ENCODE measurements around the gene RALGAPA2. TPM values are rescaled to one million over a fixed set of nuclear protein-coding genes. Genes with fewer than 3 reads are reported as not detected.

The RALGAPA2 gene
- total RNA-seq, 1 experiment from 2014 or later: 9.8 TPM

DNA sequence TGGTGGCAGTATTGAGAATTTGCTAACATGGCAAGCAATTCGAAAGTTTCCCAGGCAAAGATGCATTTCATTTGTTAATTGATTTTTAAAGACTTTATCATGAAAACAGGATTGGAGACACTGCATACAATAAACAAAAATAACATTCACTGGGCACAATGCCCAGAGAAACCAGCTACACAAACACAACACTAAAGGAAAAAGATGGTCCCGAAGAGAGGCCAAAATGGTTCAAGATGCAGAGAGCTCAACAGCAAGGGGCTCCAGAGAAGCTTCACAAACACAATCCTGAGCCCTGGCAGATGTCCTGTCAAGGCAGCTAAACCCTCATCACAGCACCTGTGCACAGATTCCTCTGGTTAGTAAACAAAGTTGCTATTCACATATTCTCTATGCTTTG is 265.2 kb downstream of the RALGAPA2 start:
- no peaks in the 10 kb centered on the region for H3K36me3 ChIP-seq (ENCODE audit: low read depth, low read length)
- no peak overlapping the region for H3K4me2 ChIP-seq (ENCODE audit: low read length)
- intact Hi-C loops (cut with micrococcal nuclease): no loop called here
- TF ChIP-seq, protein P1, sequence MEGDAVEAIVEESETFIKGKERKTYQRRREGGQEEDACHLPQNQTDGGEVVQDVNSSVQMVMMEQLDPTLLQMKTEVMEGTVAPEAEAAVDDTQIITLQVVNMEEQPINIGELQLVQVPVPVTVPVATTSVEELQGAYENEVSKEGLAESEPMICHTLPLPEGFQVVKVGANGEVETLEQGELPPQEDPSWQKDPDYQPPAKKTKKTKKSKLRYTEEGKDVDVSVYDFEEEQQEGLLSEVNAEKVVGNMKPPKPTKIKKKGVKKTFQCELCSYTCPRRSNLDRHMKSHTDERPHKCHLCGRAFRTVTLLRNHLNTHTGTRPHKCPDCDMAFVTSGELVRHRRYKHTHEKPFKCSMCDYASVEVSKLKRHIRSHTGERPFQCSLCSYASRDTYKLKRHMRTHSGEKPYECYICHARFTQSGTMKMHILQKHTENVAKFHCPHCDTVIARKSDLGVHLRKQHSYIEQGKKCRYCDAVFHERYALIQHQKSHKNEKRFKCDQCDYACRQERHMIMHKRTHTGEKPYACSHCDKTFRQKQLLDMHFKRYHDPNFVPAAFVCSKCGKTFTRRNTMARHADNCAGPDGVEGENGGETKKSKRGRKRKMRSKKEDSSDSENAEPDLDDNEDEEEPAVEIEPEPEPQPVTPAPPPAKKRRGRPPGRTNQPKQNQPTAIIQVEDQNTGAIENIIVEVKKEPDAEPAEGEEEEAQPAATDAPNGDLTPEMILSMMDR (conservative IDR thresholded peaks at IDR 0.05; ENCODE audit: low read depth, low read length): no peak
- TF ChIP-seq EZH2phosphoT487 (IDR thresholded peaks at IDR 0.05; ENCODE audit: borderline replicate concordance, low read length) (no peak), EZH2 (IDR thresholded peaks at IDR 0.05; ENCODE audit: low read length, unreplicated experiment) (no peak)
- H4K20me1 ChIP-seq (ENCODE audit: low read length): no peaks in the 10 kb centered on the region
- no peak for DNase-seq
- ATAC-seq: no peak
- no peaks in the 10 kb centered on the region for H3K9me3 ChIP-seq (ENCODE audit: low read length)
- H3F3A ChIP-seq (ENCODE audit: low read length, unreplicated experiment): no peaks in the 10 kb centered on the region
- CTCF ChIA-PET: no interaction called here
- no peak overlapping the region for H3K4me3 ChIP-seq (ENCODE audit: low read length)
- H3K27ac ChIP-seq (ENCODE audit: low read length): no peak overlapping the region
- H3K9me2 ChIP-seq (replicated peaks; ENCODE audit: low read length): no peaks in the 10 kb centered on the region
- H3K9ac ChIP-seq (ENCODE audit: low read length): no peak overlapping the region
- H2AFZ ChIP-seq (ENCODE audit: low read length): no peak overlapping the region
- POLR2A ChIA-PET (ENCODE audit: unreplicated experiment): interaction anchor here (0.5 kb wide), 1 partner anchor 380 kb away, joined by 3 read pairs; no protein-coding TSS in a partner anchor
- no TSS peak for BruUV-seq (replicated peaks)
- H3K27me3 ChIP-seq (ENCODE audit: low read length): no peaks in the 10 kb centered on the region
- no peaks in the 10 kb centered on the region for H3K79me2 ChIP-seq (ENCODE audit: low read length)
- peaks cover 17% of the 10 kb centered on the region for H3K4me1 ChIP-seq (ENCODE audit: insufficient read depth, low read length)

DNA sequence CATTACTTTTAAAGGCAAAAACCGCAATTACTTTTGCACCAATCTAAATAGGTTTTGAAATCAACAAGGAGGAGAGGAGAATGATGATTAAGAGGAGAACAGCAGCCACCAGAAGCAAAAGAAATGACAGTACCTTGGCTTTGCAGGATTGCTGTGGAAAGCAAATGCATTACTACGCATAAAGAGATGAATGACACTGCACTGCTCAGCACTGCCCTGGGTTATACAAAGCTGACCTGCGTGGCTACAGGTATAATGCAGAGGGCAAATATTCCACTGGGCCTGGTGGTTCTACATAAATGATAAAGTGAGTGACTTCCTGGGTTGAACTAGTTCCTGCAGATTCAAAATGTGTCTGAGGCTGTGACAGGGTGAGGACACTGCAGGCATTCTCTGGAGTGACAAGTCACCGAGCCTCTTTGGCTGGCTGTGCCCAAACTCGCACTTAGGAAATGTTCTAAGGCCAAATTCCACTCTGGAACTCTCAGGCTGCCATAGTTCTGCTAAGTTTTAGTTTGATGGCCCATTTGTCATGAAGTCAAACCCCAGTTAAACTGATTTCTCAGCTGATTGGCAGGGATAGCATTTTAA is 265.9 kb downstream of the RALGAPA2 start:
- H4K20me1 ChIP-seq (ENCODE audit: low read length): no peaks in the 10 kb centered on the region
- no peak for TF ChIP-seq EZH2phosphoT487 (IDR thresholded peaks at IDR 0.05; ENCODE audit: borderline replicate concordance, low read length)
- no peaks in the 10 kb centered on the region for H3K9me2 ChIP-seq (replicated peaks; ENCODE audit: low read length)
- POLR2A ChIA-PET (ENCODE audit: unreplicated experiment): no interaction called here
- no peaks in the 10 kb centered on the region for H3K9me3 ChIP-seq (ENCODE audit: low read length)
- no peaks in the 10 kb centered on the region for H3K36me3 ChIP-seq (ENCODE audit: low read depth, low read length)
- no peaks in the 10 kb centered on the region for H3K79me2 ChIP-seq (ENCODE audit: low read length)
- no peaks in the 10 kb centered on the region for H3K27me3 ChIP-seq (ENCODE audit: low read length)
- no peak overlapping the region for H2AFZ ChIP-seq (ENCODE audit: low read length)
- CTCF ChIA-PET: no interaction called here
- intact Hi-C loops (cut with micrococcal nuclease): no loop called here
- no peak overlapping the region for H3K27ac ChIP-seq (ENCODE audit: low read length)
- peaks cover 10% of the 10 kb centered on the region; the same call in 1 of the 2 replicates for H3K4me1 ChIP-seq (ENCODE audit: insufficient read depth, low read length)
- no peak overlapping the region for H3K4me3 ChIP-seq (ENCODE audit: low read length)
- ATAC-seq (no peak), DNase-seq (no peak)
- no peaks in the 10 kb centered on the region for H3F3A ChIP-seq (ENCODE audit: low read length, unreplicated experiment)
- H3K4me2 ChIP-seq (ENCODE audit: low read length): no peak overlapping the region
- no peak overlapping the region for H3K9ac ChIP-seq (ENCODE audit: low read length)
- BruUV-seq (replicated peaks): no TSS peak

DNA sequence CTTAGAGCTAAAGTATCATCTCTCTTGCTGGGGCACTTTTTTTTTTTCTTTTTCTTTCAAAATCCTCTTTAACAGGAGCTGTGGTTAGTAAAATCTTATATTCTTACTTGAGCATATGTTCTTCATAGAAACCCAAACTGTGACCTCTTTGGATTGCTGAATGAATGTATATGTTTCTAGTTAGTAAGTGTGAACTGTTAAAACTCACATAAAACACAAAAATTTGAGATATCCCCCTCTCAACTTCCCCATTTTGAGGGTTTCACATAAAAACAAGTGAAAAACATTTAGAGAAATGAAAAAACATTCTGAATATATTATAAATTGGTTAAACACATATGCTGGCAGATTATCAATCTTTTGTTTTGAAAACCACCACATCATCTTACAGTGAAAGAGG is 266.4 kb downstream of the RALGAPA2 start:
- Histone ChIP-seq H3K27me3 (ENCODE audit: low read length) (no peaks in the 10 kb centered on the region), H3K4me2 (ENCODE audit: low read length) (no peak overlapping the region), H2AFZ (ENCODE audit: low read length) (no peak overlapping the region), H3K27ac (ENCODE audit: low read length) (no peak overlapping the region), H3K36me3 (ENCODE audit: low read depth, low read length) (no peaks in the 10 kb centered on the region), H4K20me1 (ENCODE audit: low read length) (no peaks in the 10 kb centered on the region), H3K9me2 (replicated peaks; ENCODE audit: low read length) (no peaks in the 10 kb centered on the region), H3K79me2 (ENCODE audit: low read length) (no peaks in the 10 kb centered on the region), H3K4me1 (ENCODE audit: insufficient read depth, low read length) (peaks cover 6% of the 10 kb centered on the region; the same call in 1 of the 2 replicates), H3F3A (ENCODE audit: low read length, unreplicated experiment) (no peaks in the 10 kb centered on the region), H3K9me3 (ENCODE audit: low read length) (no peaks in the 10 kb centered on the region), H3K9ac (ENCODE audit: low read length) (no peak overlapping the region), H3K4me3 (ENCODE audit: low read length) (no peak overlapping the region)
- intact Hi-C loops (cut with micrococcal nuclease): no loop called here
- BruUV-seq (replicated peaks): no TSS peak
- TF ChIP-seq, protein P1 (conservative IDR thresholded peaks at IDR 0.05; ENCODE audit: low read depth, low read length): no peak
- ChIA-PET CTCF (no interaction called here), POLR2A (ENCODE audit: unreplicated experiment) (no interaction called here)
- ATAC-seq (no peak), DNase-seq (no peak)
